HepG2 (cell line): Measurements from ENCODE around the gene BCAS1. TPM values are rescaled to one million over a fixed set of nuclear protein-coding genes. Genes with fewer than 3 reads are reported as not detected.

Experiments used
- ATRX ChIP-seq: sonication (generic); formaldehyde crosslinking; IDR thresholded peaks from 2 replicates; pipeline ENCODE4 v1.4.0; 2020; ENCODE audit warnings: missing genetic modification reagents, borderline replicate concordance
- BRD4 ChIP-seq: sonication (generic); formaldehyde crosslinking; IDR thresholded peaks from 2 replicates; pipeline ENCODE4 v1.4.0; 2020; ENCODE audit warnings: missing genetic modification reagents
- CENPBD1 ChIP-seq: sonication (generic); formaldehyde crosslinking; IDR thresholded peaks from 2 replicates; pipeline ENCODE4 v1.8.0; 2022; ENCODE audit warnings: missing genetic modification reagents, low read depth, mild to moderate bottlenecking, borderline replicate concordance
- DPF2 ChIP-seq: sonication (generic); formaldehyde crosslinking; IDR thresholded peaks from 2 replicates; pipeline ENCODE4 v1.4.0; 2020; ENCODE audit warnings: mild to moderate bottlenecking, low read depth, missing genetic modification reagents, borderline replicate concordance
- HMG20A ChIP-seq: IDR thresholded peaks from 2 replicates; pipeline ENCODE4 v1.6.1; 2016; ENCODE audit warnings: borderline replicate concordance
- HNRNPL ChIP-seq: fragments of 200-400 bp; formaldehyde crosslinking; IDR thresholded peaks from 2 replicates; pipeline ENCODE4 v1.6.1; 2017; ENCODE audit warnings: mild to moderate bottlenecking, low read depth, low read length
- KDM3A ChIP-seq: IDR thresholded peaks from 2 replicates; pipeline ENCODE4 v1.6.1; 2018; ENCODE audit warnings: low read depth, missing compliant biosample characterization
- MATR3 ChIP-seq: sonication (generic); formaldehyde crosslinking; IDR thresholded peaks from 2 replicates; pipeline ENCODE4 v1.4.0; 2020; ENCODE audit warnings: missing genetic modification reagents
- MED1 ChIP-seq: sonication (generic); formaldehyde crosslinking; IDR thresholded peaks from 2 replicates; pipeline ENCODE4 v1.4.0; 2020; ENCODE audit warnings: missing genetic modification reagents
- MED13 ChIP-seq: sonication (generic); formaldehyde crosslinking; IDR thresholded peaks from 2 replicates; pipeline ENCODE4 v1.5.0; 2020; ENCODE audit warnings: missing genetic modification reagents
- NR2F6 ChIP-seq, 2 experiments: IDR thresholded peaks; 2 replicates each; pipeline ENCODE4 v1.6.1; 2016; ENCODE audit warnings: antibody characterized with exemption in 1 of 2, mild to moderate bottlenecking in 1 of 2
- PBX2 ChIP-seq: IDR thresholded peaks from 2 replicates; pipeline ENCODE4 v1.6.1; 2016; ENCODE audit warnings: control low read depth
- PRPF4 ChIP-seq: fragments of 200-400 bp; formaldehyde crosslinking; IDR thresholded peaks from 2 replicates; pipeline ENCODE4 v1.6.1; 2016; ENCODE audit warnings: low read length, low read depth; ENCODE audit not compliant: poor library complexity, severe bottlenecking
- SP5 ChIP-seq: IDR thresholded peaks from 2 replicates; pipeline ENCODE4 v1.6.1; 2016; ENCODE audit warnings: low read depth, borderline replicate concordance
- TEAD3 ChIP-seq: optimal IDR thresholded peaks from 2 replicates; pipeline ENCODE3; 2016; ENCODE audit warnings: borderline replicate concordance
- ZBTB49 ChIP-seq: sonication (generic); formaldehyde crosslinking; IDR thresholded peaks from 2 replicates; pipeline ENCODE4 v1.4.0; 2020; ENCODE audit warnings: missing genetic modification reagents, borderline replicate concordance
- ZKSCAN1 ChIP-seq: fragments of 150-350 bp; IDR thresholded peaks from 2 replicates; pipeline ENCODE4 v1.6.1; 2014; ENCODE audit warnings: low read length
- ZNF354B ChIP-seq: sonication (generic); formaldehyde crosslinking; IDR thresholded peaks from 2 replicates; pipeline ENCODE4 v1.8.0; 2022; ENCODE audit warnings: mild to moderate bottlenecking, missing genetic modification reagents
- ZNF564 ChIP-seq: sonication (generic); formaldehyde crosslinking; IDR thresholded peaks from 2 replicates; pipeline ENCODE4 v1.8.1; 2023; ENCODE audit warnings: mild to moderate bottlenecking, missing genetic modification reagents
- ZNF7 ChIP-seq: IDR thresholded peaks from 2 replicates; pipeline ENCODE4 v1.6.1; 2016; ENCODE audit warnings: missing biosample characterization, missing genetic modification reagents
- ZNF883 ChIP-seq: sonication (generic); formaldehyde crosslinking; IDR thresholded peaks from 2 replicates; pipeline ENCODE4 v1.5.1; 2020; ENCODE audit warnings: mild to moderate bottlenecking, missing genetic modification reagents; ENCODE audit errors: not compliant biosample characterization
- polyA plus RNA-seq, 8 experiments: library from polyadenylated mRNA; depleted of rRNA in 3 of 8; stranded (reverse) in 7 of 8; unstranded in 1 of 8; fragments of >200 nt; fragmentation: Illumina TruSeq in 4 of 8; extraction: Trizol in 4 of 8; gene quantifications; 2 replicates each; pipeline versions ENCODE4 v1.2.1 to v1.2.3, GENCODE V29; 2011 to 2016; ENCODE audit warnings: low read depth in 4 of 8, missing spikeins in 1 of 8, mixed read lengths in 1 of 8; ENCODE audit not compliant: insufficient read depth in 1 of 8
- total RNA-seq, 5 experiments: library from RNA; depleted of rRNA; stranded (reverse); fragments of >200 nt; fragmentation: Illumina TruSeq; extraction: Trizol; gene quantifications; 2 replicates each; pipeline ENCODE4 v1.2.3, GENCODE V29; 2016; ENCODE audit warnings: low read depth in 1 of 5
- TF ChIP-seq, protein P1 (sequence below): sonication (generic); formaldehyde crosslinking; IDR thresholded peaks from 2 replicates; pipeline ENCODE4 v1.5.0; 2020; ENCODE audit warnings: missing genetic modification reagents, mild to moderate bottlenecking, borderline replicate concordance
- TF ChIP-seq, protein P2 (sequence below): IDR thresholded peaks from 2 replicates; pipeline ENCODE4 v1.6.1; 2016

The BCAS1 gene
- total and polyA plus RNA-seq, 2 of the 13 experiments (the other 11 are each of a cell fraction or from before 2014, with no cell fraction given): 0.55 to 0.91 TPM

- TF ChIP-seq DPF2 (CRISPR knock-in tag): peak; percentile 80
- 0 out of 2 replicates have a peak, but pooled peaks have one; percentile 24 for TF ChIP-seq PBX2
- TF ChIP-seq CENPBD1: no peak
- TF ChIP-seq ZBTB49 (CRISPR knock-in tag): no peak
- TF ChIP-seq MED1: peak; percentile 35; the same call in 1 of the 2 replicates
- TF ChIP-seq HNRNPL: peak; percentile 77; the same call in 1 of the 2 replicates
- no peak for TF ChIP-seq ATRX (CRISPR knock-in tag)
- TF ChIP-seq ZNF7 (CRISPR knock-in tag): 0 out of 2 replicates have a peak, but pooled peaks have one; percentile 31
- TF ChIP-seq BRD4 (CRISPR knock-in tag): no peak
- peak; percentile 77 for TF ChIP-seq NR2F6 (IDR thresholded peaks at IDR 0.05)
- TF ChIP-seq NR2F6 (CRISPR knock-in tag; IDR thresholded peaks at IDR 0.05): peak; percentile 78
- TF ChIP-seq MED13: no peak
- no peak for TF ChIP-seq ZKSCAN1
- peak; percentile 10; the same call in 1 of the 2 replicates for TF ChIP-seq HMG20A (CRISPR knock-in tag)
- no peak for TF ChIP-seq PRPF4
- TF ChIP-seq SP5 (CRISPR knock-in tag): no peak
- peak; percentile 59 for TF ChIP-seq ZNF883 (CRISPR knock-in tag)
- peak; percentile 21 for TF ChIP-seq TEAD3 (CRISPR knock-in tag)
- TF ChIP-seq KDM3A (CRISPR knock-in tag): 0 out of 2 replicates have a peak, but pooled peaks have one; percentile 67
- TF ChIP-seq, protein P1, sequence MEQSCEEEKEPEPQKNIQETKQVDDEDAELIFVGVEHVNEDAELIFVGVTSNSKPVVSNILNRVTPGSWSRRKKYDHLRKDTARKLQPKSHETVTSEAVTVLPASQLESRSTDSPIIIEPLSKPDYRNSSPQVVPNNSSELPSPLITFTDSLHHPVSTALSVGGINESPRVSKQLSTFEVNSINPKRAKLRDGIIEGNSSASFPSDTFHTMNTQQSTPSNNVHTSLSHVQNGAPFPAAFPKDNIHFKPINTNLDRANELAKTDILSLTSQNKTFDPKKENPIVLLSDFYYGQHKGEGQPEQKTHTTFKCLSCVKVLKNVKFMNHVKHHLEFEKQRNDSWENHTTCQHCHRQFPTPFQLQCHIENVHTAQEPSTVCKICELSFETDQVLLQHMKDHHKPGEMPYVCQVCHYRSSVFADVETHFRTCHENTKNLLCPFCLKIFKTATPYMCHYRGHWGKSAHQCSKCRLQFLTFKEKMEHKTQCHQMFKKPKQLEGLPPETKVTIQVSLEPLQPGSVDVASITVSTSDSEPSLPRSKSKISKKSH: peak; percentile 90
- no peak for TF ChIP-seq ZNF354B (CRISPR knock-in tag)
- TF ChIP-seq MATR3 (CRISPR knock-in tag): no peak
- 0 out of 2 replicates have a peak, but pooled peaks have one; percentile 63 for TF ChIP-seq ZNF564 (CRISPR knock-in tag)
- TF ChIP-seq, protein P2, sequence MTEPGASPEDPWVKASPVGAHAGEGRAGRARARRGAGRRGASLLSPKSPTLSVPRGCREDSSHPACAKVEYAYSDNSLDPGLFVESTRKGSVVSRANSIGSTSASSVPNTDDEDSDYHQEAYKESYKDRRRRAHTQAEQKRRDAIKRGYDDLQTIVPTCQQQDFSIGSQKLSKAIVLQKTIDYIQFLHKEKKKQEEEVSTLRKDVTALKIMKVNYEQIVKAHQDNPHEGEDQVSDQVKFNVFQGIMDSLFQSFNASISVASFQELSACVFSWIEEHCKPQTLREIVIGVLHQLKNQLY (CRISPR knock-in tag): no peak
Measured at GRCh38 chr20:54070187-54070987, at the start of gene BCAS1 (continued).
